A673 (cell line): ENCODE measurements around the gene IER5.

Experiments used
- CTCF ChIP-seq: fragments of 300-800, 200-600 bp; sonication (generic); conservative IDR thresholded peaks from 2 replicates; pipeline ENCODE4 v1.5.1; 2017; ENCODE audit warnings: low read depth, mild to moderate bottlenecking, antibody characterized with exemption, low read length, moderate library complexity, mixed read lengths
- EZH2 ChIP-seq: fragments of 200-600 bp; sonication (generic); IDR thresholded peaks from 2 replicates; pipeline ENCODE4 v1.6.1; 2017; ENCODE audit warnings: borderline replicate concordance, low read depth, mild to moderate bottlenecking, mixed read lengths, antibody characterized with exemption, low read length; ENCODE audit not compliant: poor library complexity, severe bottlenecking

DNA sequence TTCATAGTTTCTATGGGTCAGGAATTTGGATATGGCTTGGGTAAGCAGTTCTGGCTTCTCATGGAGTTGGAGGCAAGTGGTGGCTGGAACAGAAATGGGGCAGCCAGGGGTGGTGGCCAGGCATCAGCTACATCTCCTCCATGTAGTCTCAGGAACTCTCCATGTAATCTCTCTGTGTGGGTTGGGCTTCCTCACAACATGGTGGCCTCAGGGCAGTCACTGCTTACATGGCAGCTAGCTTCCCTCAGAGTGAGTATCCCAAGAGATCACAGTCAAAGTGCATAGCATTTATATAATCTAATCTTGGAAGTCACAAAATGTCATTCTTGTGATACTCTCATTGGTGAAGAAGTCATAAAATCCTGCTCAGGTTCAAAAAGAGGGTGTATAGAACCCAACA is 29.1 kb upstream of the IER5 start:
- no peak for TF ChIP-seq CTCF
- TF ChIP-seq EZH2, result no peak
